Esophagus squamous epithelium (tissue), 4 donors: ENCODE data around the gene SMR3B.

ENCODE experiments used
- CTCF ChIP-seq, 6 experiments: fragments of 450-650 bp in 4 of 6; fragments of 200-600 bp in 2 of 6; sonication (generic) in 2 of 6; IDR thresholded peaks; one replicate each; pipeline ENCODE4 v1.5.1; 2016 to 2019; ENCODE audit warnings: antibody characterized with exemption in 6 of 6, mild to moderate bottlenecking in 4 of 6, moderate library complexity in 4 of 6
- POLR2A ChIP-seq, 4 donors: fragments of 450-650 bp; IDR thresholded peaks; one replicate each; pipeline ENCODE4 v1.6.1; 2017; ENCODE audit warnings: antibody characterized with exemption in 4 of 4, mild to moderate bottlenecking in 4 of 4, moderate library complexity in 3 of 4

GRCh38 chr4:70425306-70425705, 42.4 kb downstream of the SMR3B start:
- no peak for TF ChIP-seq POLR2A (IDR thresholded peaks at IDR 0.05)
- TF ChIP-seq CTCF (IDR thresholded peaks at IDR 0.05), result no peak
